Dedifferentiated amniotic fluid mesenchymal stem cell (primary cell): ENCODE measurements around the gene LENG1.

Experiments used
- DNase-seq: peaks from one replicate; pipeline ENCODE4 v3.0.0-alpha.2; 2016; ENCODE audit errors: extremely low spot score

Gene LENG1

GRCh38 chr19:54164369-54165068, 5.0 kb upstream of the LENG1 start:
- DNase-seq: peak; percentile 22

GRCh38 chr19:54162884-54163283, 3.4 kb upstream of the LENG1 start:
- DNase-seq: no peak

GRCh38 chr19:54162241-54162805, 2.8 kb upstream of the LENG1 start:
- no peak for DNase-seq

DNA sequence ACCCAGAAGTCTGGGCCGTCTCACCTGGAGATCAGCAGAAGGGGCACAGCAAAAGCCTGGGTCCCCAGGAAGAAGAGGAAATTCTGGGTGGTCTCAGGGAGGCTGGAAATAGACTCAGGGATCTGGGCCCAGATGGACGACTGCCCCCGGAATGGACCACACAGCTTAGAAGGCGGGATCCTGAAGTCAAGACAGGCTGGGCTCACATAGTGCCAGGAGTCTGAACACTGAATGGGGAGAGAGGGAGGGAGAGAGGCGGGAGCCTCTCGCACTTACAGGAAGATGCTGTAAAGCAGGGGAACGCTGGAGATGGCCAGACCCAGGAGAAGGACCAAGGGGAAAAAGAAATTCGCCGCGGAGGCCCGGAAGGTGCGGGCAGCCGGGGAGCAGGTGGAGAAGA, 1.3 kb upstream of the LENG1 start:
- DNase-seq: no peak

DNA sequence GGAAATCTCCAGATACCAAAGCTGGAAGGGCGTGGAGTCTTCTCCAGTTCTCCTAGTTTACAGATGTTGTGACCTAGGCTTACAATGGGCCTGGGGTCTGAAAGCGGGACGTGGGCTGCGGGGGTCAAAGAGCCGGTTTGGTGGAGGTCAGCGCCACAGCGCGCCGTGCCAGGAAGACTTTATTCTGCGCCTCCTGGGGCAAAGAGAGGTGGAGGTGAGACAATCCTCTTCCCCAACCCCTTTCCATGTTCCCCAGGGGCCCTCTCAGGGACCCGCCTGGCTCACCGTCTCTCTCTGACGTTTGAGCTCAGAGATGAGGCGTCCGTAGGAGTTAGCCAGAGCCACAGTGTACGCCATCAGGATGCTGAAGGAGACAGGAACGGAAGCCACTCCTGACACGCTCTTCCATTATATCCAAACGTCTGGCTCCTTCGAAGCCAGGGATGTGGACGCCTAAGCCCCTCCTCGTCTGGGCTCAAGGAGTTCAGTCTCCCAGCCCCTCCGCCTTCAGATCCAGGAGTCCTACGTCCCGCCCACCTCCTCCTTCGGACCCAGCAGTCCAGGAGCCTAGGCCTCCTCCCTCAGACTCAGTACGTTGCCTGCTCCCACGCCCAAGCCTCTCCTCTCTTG, 776 bp upstream of the LENG1 start:
- no peak for DNase-seq

DNA sequence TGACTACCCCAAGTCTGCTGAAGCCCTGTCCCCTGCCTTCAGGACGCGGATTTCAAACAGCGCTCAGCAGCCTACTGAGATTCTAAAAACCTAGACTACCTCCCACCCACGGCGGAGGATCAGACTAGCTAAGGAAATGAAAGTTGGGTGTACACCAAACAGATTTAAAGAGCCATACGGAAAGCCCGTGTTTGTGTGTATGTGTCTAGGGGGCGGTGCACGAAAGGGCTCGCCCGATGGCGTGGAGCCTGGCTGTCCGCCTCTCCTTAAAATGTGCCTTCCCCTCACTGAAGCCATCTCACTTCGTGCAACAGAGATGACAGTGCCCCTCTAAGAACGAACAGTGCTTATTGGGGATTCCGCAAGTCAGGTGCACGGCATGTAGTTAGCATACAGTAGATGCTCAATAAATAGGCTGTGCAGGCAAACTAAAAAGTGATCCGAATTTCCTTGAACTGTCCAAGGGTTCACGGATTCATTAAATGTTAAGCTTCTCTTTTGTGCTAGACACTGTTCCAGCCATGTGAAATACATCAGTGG, 639 bp downstream of the LENG1 start:
- no peak for DNase-seq

GRCh38 chr19:54156953-54157352, 2.6 kb downstream of the LENG1 start:
- no peak for DNase-seq

DNA sequence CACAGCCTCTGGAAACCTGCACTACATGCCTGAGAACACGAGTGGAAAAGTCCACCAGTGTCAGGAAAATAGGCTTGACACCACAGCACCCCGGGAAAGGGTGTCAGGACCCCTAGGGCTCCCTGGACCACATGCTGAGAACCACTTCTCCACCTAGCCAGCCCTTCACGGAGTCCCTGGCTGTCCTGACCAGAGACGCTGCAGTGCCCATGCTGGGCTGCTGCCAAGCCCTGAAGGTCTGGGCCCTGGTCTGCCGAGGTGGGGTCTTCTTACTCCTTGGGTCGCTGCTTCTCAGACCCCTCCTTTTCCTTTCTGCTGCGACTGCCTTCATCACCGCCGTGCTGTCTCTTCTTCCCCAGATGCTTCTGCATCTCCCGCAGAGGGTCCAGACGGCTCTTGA, 3.0 kb downstream of the LENG1 start:
- no peak for DNase-seq

DNA sequence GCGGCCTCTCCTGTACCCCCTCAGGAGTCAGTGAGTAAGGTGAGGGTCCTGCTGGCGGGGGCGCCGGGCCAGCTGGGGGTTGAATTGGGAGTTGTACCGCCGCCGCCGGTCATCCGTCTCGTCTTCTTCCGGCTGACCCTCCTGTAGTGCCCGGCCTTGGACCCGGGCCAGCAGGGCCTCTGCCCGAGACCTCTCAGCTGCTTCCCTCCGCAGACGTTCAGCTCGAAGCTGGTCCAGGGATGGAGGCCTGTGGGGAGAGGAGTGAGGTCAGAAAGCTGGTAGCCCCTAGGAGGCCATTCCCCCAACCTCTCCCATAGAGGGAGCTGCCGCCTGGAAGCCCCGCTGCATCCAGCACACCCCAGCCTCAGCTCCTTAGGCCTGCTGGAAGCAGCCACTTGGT, 3.8 kb downstream of the LENG1 start:
- DNase-seq: no peak

- no peak for DNase-seq
Observed at GRCh38 chr19:54154603-54155345, 4.7 kb downstream of the LENG1 start.

GRCh38 chr19:54153731-54154326, 5.7 kb downstream of the LENG1 start:
- no peak for DNase-seq

DNA sequence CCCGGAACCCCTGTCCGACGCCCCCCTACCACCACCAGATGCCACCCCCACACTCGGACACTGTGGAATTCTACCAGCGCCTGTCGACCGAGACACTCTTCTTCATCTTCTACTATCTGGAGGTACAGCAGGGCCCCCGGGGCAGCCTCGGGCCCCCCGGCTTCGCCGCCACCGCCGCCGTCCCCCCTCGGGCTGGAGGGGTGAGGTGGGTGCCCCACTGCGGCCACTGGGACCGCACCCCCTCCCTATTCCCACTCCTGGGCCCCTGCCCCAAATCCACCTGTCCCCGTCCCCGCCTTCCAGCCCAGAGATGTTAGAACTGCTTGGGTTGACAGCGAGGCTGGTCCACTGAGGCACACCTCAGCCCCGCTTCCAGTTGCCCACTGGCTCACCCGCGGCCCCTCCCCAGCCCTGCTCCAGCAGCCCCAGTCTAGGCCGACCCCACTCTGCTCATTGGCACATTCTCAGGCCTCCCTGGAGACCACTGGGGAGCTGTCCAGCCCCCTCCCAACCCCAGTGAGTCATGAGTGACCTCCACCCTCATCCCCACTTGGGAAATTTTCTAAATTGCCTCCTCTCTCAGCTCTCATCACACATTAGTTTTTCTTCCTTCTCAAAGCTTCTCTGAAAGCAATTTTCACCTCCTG, 6.5 kb downstream of the LENG1 start:
- no peak for DNase-seq

DNA sequence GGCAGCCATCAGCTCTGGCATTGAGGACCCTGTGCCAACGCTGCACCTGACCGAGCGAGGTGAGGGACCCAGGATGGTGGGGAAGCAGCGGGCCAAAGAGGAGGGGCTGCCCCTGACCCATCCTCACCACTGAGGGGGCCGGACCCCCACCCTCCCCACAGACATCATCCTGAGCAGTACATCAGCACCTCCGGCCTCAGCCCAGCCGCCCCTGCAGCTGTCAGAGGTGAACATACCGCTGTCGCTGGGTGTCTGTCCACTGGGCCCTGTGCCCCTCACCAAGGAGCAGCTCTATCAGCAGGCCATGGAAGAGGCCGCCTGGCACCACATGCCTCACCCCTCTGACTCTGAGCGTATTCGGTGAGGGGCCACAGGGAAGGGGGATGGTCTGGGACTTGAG, 7.3 kb downstream of the LENG1 start:
- DNase-seq: no peak

GRCh38 chr19:54151362-54152035, 8.0 kb downstream of the LENG1 start:
- DNase-seq: no peak

- no peak for DNase-seq
Observed at GRCh38 chr19:54149021-54149812, 10.3 kb downstream of the LENG1 start.

GRCh38 chr19:54148158-54148557, 11.4 kb downstream of the LENG1 start:
- DNase-seq: no peak

DNA sequence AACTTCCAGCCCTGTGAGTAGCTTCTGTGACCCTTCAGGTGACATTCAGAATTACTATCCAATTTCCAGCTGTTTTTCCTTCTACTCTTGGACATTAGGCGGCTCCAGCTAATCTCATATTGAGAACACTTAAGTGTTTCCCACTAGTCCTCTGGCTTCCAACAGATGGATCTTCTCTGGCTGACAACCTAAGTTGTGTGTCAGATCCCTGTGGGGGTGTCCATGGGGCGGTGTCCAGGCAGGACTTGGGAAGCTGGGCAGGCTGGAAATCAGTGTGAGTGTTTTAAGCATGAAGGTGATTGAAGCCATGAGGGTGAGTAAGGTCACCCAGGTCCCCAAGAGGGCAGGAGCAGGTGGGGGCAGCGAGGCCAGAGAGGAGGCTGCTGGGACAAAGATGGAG, 11.8 kb downstream of the LENG1 start:
- DNase-seq: no peak

GRCh38 chr19:54145541-54146158, 13.9 kb downstream of the LENG1 start:
- no peak for DNase-seq

DNA sequence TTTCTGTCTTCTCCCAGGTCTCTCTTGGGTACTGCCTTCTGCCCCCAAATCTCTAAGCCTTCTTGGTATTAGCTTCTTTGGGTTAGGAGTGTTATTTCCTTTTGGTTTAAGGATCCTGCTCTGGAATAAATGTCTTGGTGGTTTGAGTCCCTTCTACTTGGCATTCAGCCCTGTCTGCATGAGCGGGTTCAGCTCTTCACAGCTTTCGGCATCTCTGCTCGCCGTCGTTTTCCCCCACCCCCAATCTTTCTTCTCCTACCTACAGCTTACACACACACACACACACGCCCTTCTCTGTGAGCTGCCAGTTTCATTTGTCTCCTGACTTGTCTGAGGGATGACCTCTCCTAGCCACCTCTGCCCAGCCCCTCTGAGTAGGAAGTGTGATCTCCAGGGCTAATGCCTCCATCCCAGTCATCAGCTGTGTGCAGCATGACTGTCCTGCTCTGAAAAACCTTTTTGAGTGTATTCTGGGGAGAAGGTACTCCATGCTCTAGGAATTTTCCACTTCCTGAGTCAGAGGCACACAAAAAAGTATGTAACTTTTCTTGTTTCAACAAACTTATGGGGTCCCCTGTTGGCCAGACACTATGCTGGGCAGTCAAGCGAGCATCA, 17.2 kb downstream of the LENG1 start:
- no peak for DNase-seq
